ENCODE data around the gene SLC25A13. TPM values are rescaled to one million over a fixed set of nuclear protein-coding genes. Genes with fewer than 3 reads are reported as not detected.

Gene SLC25A13
- total RNA-seq, 1 experiment from 2014 or later: 71.7 TPM

- no peak overlapping the region for H3K27ac ChIP-seq (ENCODE audit: insufficient read length, low read depth, low read length)
- H3K27ac Mint-ChIP-seq: no peak overlapping the region
- no peaks in the 10 kb centered on the region for H3K23me2 ChIP-seq (ENCODE audit: insufficient read length, low read depth, low read length, poor library complexity, severe bottlenecking)
- no peak overlapping the region for H2BK15ac ChIP-seq (ENCODE audit: low read depth, low read length)
- H4K5ac ChIP-seq (ENCODE audit: insufficient read length, low read depth, low read length): no peak overlapping the region
- H3K36me3 Mint-ChIP-seq (ENCODE audit: insufficient read depth in 1 of 3, low read depth in 3 of 3): peaks cover 0 to 6% (median 0%) of the 10 kb centered on the region in 3 experiments; a peak in 1 of 7 replicates
- H3K23ac ChIP-seq (ENCODE audit: insufficient read length, low read depth, low read length): no peak overlapping the region
- H3K56ac ChIP-seq (ENCODE audit: insufficient read length, low read depth, low read length): no peak overlapping the region
- no peak overlapping the region for H4K91ac ChIP-seq (ENCODE audit: insufficient read length, low read depth, low read length)
- H3K4me1 Mint-ChIP-seq: peaks cover 10 to 12% of the 10 kb centered on the region in 2 experiments
- no peak overlapping the region for H4K8ac ChIP-seq (replicated peaks; ENCODE audit: insufficient read length, low read depth, low read length)
- no peak overlapping the region for H3K14ac ChIP-seq (ENCODE audit: insufficient read depth, low read length)
- H3K9ac ChIP-seq (ENCODE audit: extremely low read depth, insufficient read length, low read length): no peak overlapping the region
- no peak overlapping the region for H3K4me3 Mint-ChIP-seq
- H2BK20ac ChIP-seq (ENCODE audit: low read depth, low read length, poor library complexity, severe bottlenecking): no peak overlapping the region
- H2BK120ac ChIP-seq (ENCODE audit: low read depth, low read length, poor library complexity, severe bottlenecking): no peak overlapping the region
- no peak overlapping the region for H3K18ac ChIP-seq (ENCODE audit: insufficient read length, low read depth, low read length)
- H3K79me2 ChIP-seq (ENCODE audit: insufficient read depth, low read length): no peaks in the 10 kb centered on the region
- peaks cover 3 to 5% of the 10 kb centered on the region in 2 experiments; a peak in 2 of 5 replicates for H3K9me3 Mint-ChIP-seq
- no peak overlapping the region for H2BK5ac ChIP-seq (ENCODE audit: insufficient read length, low read length)
- TF ChIP-seq CTCF (conservative IDR thresholded peaks at IDR 0.05): no peak
- H4K20me1 ChIP-seq (ENCODE audit: control insufficient read depth, insufficient read depth, insufficient read length): no peaks in the 10 kb centered on the region
- no peak overlapping the region for H3K4ac ChIP-seq (ENCODE audit: low read depth, low read length)
- H3K79me1 ChIP-seq (ENCODE audit: insufficient read depth, low read depth, low read length, poor library complexity, severe bottlenecking): no peaks in the 10 kb centered on the region
- H3T11ph ChIP-seq (ENCODE audit: low read length): no peak overlapping the region
- no peaks in the 10 kb centered on the region; the same call in 1 of the 2 replicates for H3K27me3 Mint-ChIP-seq (ENCODE audit: low read depth)
- H2BK12ac ChIP-seq (ENCODE audit: insufficient read length, low read depth, low read length): no peak overlapping the region
- H3K4me1 ChIP-seq (ENCODE audit: insufficient read depth, low read length): no peaks in the 10 kb centered on the region
- no peak overlapping the region for H3K4me2 ChIP-seq (ENCODE audit: insufficient read depth, insufficient read length, low read length)
- no peak for DNase-seq
- H2AFZ ChIP-seq (ENCODE audit: low read length): no peak overlapping the region
- no CpG with 5 or more reads among the region's 7 CpGs for WGBS (ENCODE audit: extremely low coverage, insufficient read length, low lambda C conversion rate)
- no peaks in the 10 kb centered on the region for H3K9me3 ChIP-seq (ENCODE audit: control insufficient read depth, low read depth, low read length)
- no peaks in the 10 kb centered on the region for H3K27me3 ChIP-seq (ENCODE audit: insufficient read depth, low read length)
- H2AK5ac ChIP-seq (ENCODE audit: insufficient read length, low read length): no peak overlapping the region
These were observed 207.7 kb downstream of the SLC25A13 start for GRCh38 chr7:96114190-96114589.

Measured in H9 (cell line).